Adrenal gland (tissue), 12 donors: ENCODE results near the gene WDR72. TPM values are rescaled to one million over a fixed set of nuclear protein-coding genes. Genes with fewer than 3 reads are reported as not detected.

Experiments used
- DNase-seq, 7 donors: peaks; one replicate each; pipeline ENCODE4 v3.0.0-alpha.2; 2019 to 2020
- H3K27ac ChIP-seq, 5 donors: fragments of 200-600 bp; sonication (generic) in 4 of 5; 1 replicate in 3 of 5; 2 replicates in 2 of 5; pipeline versions ENCODE4 v1.5.1 to v1.8.0; 2016 to 2020; ENCODE audit warnings: mild to moderate bottlenecking in 1 of 5
- H3K27me3 ChIP-seq: fragments of 200-600 bp; 2 replicates; pipeline ENCODE4 v1.8.0; 2021
- H3K36me3 ChIP-seq, 2 donors: fragments of 200-600 bp; replicated peaks in 1 of 2; 1 replicate in 1 of 2; 2 replicates in 1 of 2; pipeline versions ENCODE4 v1.5.1 to v1.8.0; 2018 to 2022
- H3K4me1 ChIP-seq, 2 donors: fragments of 200-600 bp; replicated peaks in 1 of 2; 1 replicate in 1 of 2; 2 replicates in 1 of 2; pipeline versions ENCODE4 v1.5.1 to v1.8.0; 2018 to 2021
- H3K4me3 ChIP-seq, 4 donors: fragments of 200-600 bp; sonication (generic) in 3 of 4; one replicate each; pipeline ENCODE4 v1.5.1; 2016 to 2018
- H3K9me3 ChIP-seq, 3 donors: fragments of 200-600 bp; sonication (generic) in 1 of 3; replicated peaks in 1 of 3; 1 replicate in 2 of 3; 2 replicates in 1 of 3; pipeline versions ENCODE4 v1.5.1 to v1.8.0; 2016 to 2021
- POLR2A ChIP-seq, 2 donors: fragments of 450-650 bp; IDR thresholded peaks; one replicate each; pipeline ENCODE4 v1.6.1; 2017; ENCODE audit warnings: antibody characterized with exemption in 2 of 2, mild to moderate bottlenecking in 2 of 2, moderate library complexity in 1 of 2
- WGBS, 4 donors: extraction: QIAGEN DNeasy Blood & Tissue Kit in 2 of 4; methylation state at CpG; one replicate each; pipeline versions ENCODE4 v1.1.5 to v1.1.7; 2013 to 2017; 5-methylcytosine and 5-hydroxymethylcytosine counted together
- intact Hi-C, 2 donors: fragments of 100-400 bp; cut with DNase I; formaldehyde crosslinking; loops; one replicate each; pipeline versions ENCODE4 v1.14.1 to v1.15.0; 2022 to 2023
- polyA plus RNA-seq, 3 donors: library from polyadenylated mRNA; stranded (reverse); fragments of 200-250 nt in 2 of 3; fragments of 350-450 nt in 1 of 3; fragmentation: Illumina TruSeq in 1 of 3; extraction: RNeasy Lipid Tissue Mini Kit (QIAGEN cat#74804) in 1 of 3; gene quantifications; one replicate each; pipeline ENCODE4 v1.2.3, GENCODE V29; 2013 to 2014
- total RNA-seq, 9 donors: library from RNA; depleted of rRNA in 4 of 9; stranded (reverse); fragments of >200 nt in 4 of 9; fragments of 120-200 nt in 1 of 9; fragmentation: NEBNext Ultra II Directional in 1 of 9; extraction: Animal tissue kit (Norgen Biotek cat#: 25700) in 1 of 9; gene quantifications; one replicate each; pipeline versions ENCODE4 v1.1.0 to v1.2.4, GENCODE V29; 2013 to 2023
- TF ChIP-seq, protein P1 (sequence below), 6 experiments: fragments of 450-650 bp in 4 of 6; fragments of 200-600 bp in 2 of 6; sonication (generic) in 1 of 6; IDR thresholded peaks; 1 replicate in 5 of 6; 2 replicates in 1 of 6; pipeline versions ENCODE4 v1.5.1 to v1.8.0; 2016 to 2021; ENCODE audit warnings: antibody characterized with exemption in 6 of 6, mild to moderate bottlenecking in 2 of 6, moderate library complexity in 1 of 6
- donor health status: healthy with polysubstance abuse.
- donor health status: Bipolar disorder and iron deficiency.
- donor health status: DM: yes; HTN: yes; CAD: no.
- donor health status: DM: no; HTN: no; CAD: no.
- donor health status: DM: no; HTN: no; CAD: no.
- donor health status: DM: yes; HTN: yes; CAD: no.

Gene WDR72
- total and polyA plus RNA-seq, 12 donors = 0.06 to 0.35 (median 0.12) TPM; not detected in 8

DNA sequence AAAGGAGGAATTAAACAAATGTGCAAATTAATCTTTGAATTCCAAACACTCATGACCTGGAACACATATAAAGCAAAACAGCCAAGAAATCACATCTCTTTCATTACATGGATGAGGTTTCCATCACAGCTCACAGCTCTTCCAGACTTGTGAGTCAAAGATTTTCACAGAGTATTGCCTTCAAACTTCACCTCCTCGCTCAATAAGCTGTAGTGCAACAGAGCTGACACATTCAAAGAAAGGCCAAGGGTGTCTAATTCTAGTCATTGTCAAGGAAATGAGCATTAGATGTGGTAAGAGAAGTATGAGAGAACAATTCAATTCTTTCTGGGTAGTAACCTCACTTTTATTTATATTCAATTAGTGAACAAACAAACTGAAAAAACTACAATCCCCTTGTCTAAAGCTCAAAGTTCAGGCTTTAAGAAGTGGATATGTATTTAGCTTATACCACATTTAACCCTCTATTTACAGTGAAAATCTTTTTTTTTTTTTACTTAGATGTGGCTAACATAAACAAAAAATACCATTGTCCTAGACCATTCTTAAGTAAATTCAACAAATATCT lies 11.9 kb downstream of the WDR72 start:
- no peak for TF ChIP-seq POLR2A (IDR thresholded peaks at IDR 0.05)
- TF ChIP-seq, protein P1, sequence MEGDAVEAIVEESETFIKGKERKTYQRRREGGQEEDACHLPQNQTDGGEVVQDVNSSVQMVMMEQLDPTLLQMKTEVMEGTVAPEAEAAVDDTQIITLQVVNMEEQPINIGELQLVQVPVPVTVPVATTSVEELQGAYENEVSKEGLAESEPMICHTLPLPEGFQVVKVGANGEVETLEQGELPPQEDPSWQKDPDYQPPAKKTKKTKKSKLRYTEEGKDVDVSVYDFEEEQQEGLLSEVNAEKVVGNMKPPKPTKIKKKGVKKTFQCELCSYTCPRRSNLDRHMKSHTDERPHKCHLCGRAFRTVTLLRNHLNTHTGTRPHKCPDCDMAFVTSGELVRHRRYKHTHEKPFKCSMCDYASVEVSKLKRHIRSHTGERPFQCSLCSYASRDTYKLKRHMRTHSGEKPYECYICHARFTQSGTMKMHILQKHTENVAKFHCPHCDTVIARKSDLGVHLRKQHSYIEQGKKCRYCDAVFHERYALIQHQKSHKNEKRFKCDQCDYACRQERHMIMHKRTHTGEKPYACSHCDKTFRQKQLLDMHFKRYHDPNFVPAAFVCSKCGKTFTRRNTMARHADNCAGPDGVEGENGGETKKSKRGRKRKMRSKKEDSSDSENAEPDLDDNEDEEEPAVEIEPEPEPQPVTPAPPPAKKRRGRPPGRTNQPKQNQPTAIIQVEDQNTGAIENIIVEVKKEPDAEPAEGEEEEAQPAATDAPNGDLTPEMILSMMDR (IDR thresholded peaks at IDR 0.05) = no peak
- 60 to 85% (median 67%) methylated on average over 1 of the region's 1 CpG for WGBS, 4 donors
- Histone ChIP-seq H3K27ac (no peak overlapping the region), H3K4me3 (no peak overlapping the region), H3K36me3 (no peaks in the 10 kb centered on the region), H3K9me3 (no peaks in the 10 kb centered on the region), H3K27me3 (no peaks in the 10 kb centered on the region), H3K4me1 (no peaks in the 10 kb centered on the region)
- no peak for DNase-seq
- intact Hi-C loops = no loop called here

DNA sequence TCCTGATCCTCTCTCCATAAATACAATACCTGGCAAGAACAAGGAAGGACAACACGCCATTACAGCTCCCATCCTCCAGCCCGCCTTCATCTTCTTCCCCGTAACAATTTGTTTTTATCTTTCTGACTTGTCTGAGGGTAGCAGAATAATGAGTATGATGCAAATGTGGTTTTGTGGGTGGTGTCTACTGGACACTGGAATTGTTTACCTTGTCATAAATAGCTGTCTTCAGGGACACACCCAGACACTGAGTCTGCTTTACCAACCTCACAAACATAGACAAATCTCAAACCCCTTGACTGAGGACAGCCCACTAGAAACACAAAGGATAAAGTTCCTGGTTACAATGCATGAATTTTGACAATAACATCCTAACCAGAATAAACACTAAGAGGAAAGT lies 13.4 kb downstream of the WDR72 start:
- intact Hi-C loops = no loop called here
- no peak for DNase-seq
- H3K36me3 ChIP-seq = no peaks in the 10 kb centered on the region
- 85 to 88% (median 88%) methylated on average over 3 of the region's 3 CpGs for WGBS, 4 donors
- no peaks in the 10 kb centered on the region for H3K27me3 ChIP-seq
- H3K4me1 ChIP-seq = no peaks in the 10 kb centered on the region
- TF ChIP-seq, protein P1 (IDR thresholded peaks at IDR 0.05) = no peak
- TF ChIP-seq POLR2A (IDR thresholded peaks at IDR 0.05) = no peak
- no peaks in the 10 kb centered on the region for H3K9me3 ChIP-seq
- H3K27ac ChIP-seq = no peak overlapping the region
- H3K4me3 ChIP-seq = no peak overlapping the region

DNA sequence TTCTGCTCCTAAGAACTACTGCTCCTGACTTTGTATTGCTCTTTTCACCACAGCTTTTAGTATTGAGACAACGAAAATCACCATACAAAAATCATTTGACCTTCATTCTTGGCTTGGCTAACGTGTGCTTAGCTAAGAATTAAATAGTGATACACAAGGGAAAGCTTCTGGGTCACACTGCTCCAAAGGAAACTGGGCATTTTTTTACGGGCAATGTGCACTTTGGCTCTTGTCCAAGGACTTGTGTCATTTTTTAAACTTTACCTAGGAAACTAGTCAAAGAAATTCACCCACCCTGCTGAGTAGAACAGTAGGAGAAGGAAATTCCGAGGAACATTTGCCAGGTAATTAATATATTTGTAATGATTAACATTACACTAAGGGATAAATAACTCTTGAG lies 19.8 kb downstream of the WDR72 start:
- Histone ChIP-seq H3K9me3 (no peaks in the 10 kb centered on the region), H3K27ac (no peak overlapping the region), H3K27me3 (no peaks in the 10 kb centered on the region), H3K4me3 (no peak overlapping the region), H3K4me1 (no peaks in the 10 kb centered on the region), H3K36me3 (no peaks in the 10 kb centered on the region)
- no peak for DNase-seq
- TF ChIP-seq, protein P1 (IDR thresholded peaks at IDR 0.05) = no peak
- TF ChIP-seq POLR2A (IDR thresholded peaks at IDR 0.05) = no peak
- intact Hi-C loops = no loop called here
- 21 to 35% (median 24%) methylated on average over 4 of the region's 4 CpGs for WGBS, 4 donors

DNA sequence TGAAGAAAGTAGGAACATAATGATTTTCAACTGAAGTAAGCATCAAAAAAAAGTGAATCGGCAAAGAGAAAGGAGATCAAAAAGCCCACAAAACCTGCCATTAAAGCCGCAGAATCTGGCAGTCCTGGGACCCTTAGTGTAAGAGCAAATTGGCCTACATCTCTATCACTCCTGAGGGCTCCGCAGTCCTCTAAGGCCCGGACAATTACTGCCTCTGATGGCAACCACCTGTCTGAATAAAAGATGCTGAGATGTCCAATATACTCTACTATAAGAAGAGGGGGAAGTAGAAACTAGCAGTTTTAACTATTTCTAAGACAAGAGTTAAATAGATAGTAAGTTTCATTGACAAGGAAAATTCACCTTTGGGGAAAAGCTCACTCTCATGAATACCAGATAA lies 20.3 kb downstream of the WDR72 start:
- no peaks in the 10 kb centered on the region for H3K27me3 ChIP-seq
- no peak overlapping the region for H3K27ac ChIP-seq
- no peaks in the 10 kb centered on the region for H3K36me3 ChIP-seq
- no peak for DNase-seq
- H3K9me3 ChIP-seq = no peaks in the 10 kb centered on the region
- TF ChIP-seq, protein P1 (IDR thresholded peaks at IDR 0.05) = no peak
- no peak for TF ChIP-seq POLR2A (IDR thresholded peaks at IDR 0.05)
- H3K4me3 ChIP-seq = no peak overlapping the region
- WGBS, 4 donors = 82 to 90% (median 87%) methylated on average over 4 of the region's 4 CpGs
- no peaks in the 10 kb centered on the region for H3K4me1 ChIP-seq
- intact Hi-C loops = no loop called here
